OCI-LY1 (cell line): ENCODE results near the gene HGFAC.
"Not testable (repeated sequence)": the region's sequence is repeated elsewhere in the genome, so short reads cannot be mapped to it uniquely, and the experiment has no call there.

ENCODE experiments used
- H2AFZ ChIP-seq: fragments of 200-600 bp; sonication (generic), shearing (Covaris generic); 2 replicates; pipeline ENCODE4 v1.6.0; 2014; ENCODE audit warnings: antibody characterized with exemption, mild to moderate bottlenecking, low read length
- H3F3A ChIP-seq: fragments of 200-600 bp; sonication (generic), shearing (Covaris generic); 2 replicates; pipeline ENCODE4 v1.6.0; 2014; ENCODE audit warnings: mild to moderate bottlenecking, antibody characterized with exemption, low read length, moderate library complexity; ENCODE audit not compliant: insufficient read depth
- H3K27ac ChIP-seq: fragments of 200-600 bp; sonication (generic); 2 replicates; pipeline ENCODE4 v1.5.1; 2014; ENCODE audit warnings: low read length, mixed run types, mild to moderate bottlenecking, low read depth; ENCODE audit not compliant: poor library complexity, severe bottlenecking
- H3K27me3 ChIP-seq: fragments of 200-600 bp; sonication (generic); 2 replicates; pipeline ENCODE4 v1.6.0; 2014; ENCODE audit warnings: antibody characterized with exemption, mild to moderate bottlenecking, low read length, moderate library complexity; ENCODE audit not compliant: insufficient read depth
- H3K36me3 ChIP-seq: fragments of 200-600 bp; sonication (generic); 2 replicates; pipeline ENCODE4 v1.6.1; 2014; ENCODE audit warnings: mild to moderate bottlenecking, antibody characterized with exemption, low read length, moderate library complexity, mixed read lengths; ENCODE audit not compliant: insufficient read depth
- H3K4me1 ChIP-seq: fragments of 200-600 bp; sonication (generic); 2 replicates; pipeline ENCODE4 v1.5.1; 2014; ENCODE audit warnings: mild to moderate bottlenecking, low read length, moderate library complexity; ENCODE audit not compliant: insufficient read depth, severe bottlenecking
- H3K4me2 ChIP-seq: fragments of 200-600 bp; sonication (generic), shearing (Covaris generic); 2 replicates; pipeline ENCODE4 v1.6.1; 2014; ENCODE audit warnings: low read length
- H3K4me3 ChIP-seq: fragments of 200-600 bp; sonication (generic); 2 replicates; pipeline ENCODE4 v1.5.1; 2014; ENCODE audit warnings: low read length, low read depth, mild to moderate bottlenecking, mixed read lengths; ENCODE audit not compliant: poor library complexity, severe bottlenecking
- H3K79me2 ChIP-seq: fragments of 200-600 bp; shearing (Covaris generic); 2 replicates; pipeline ENCODE4 v1.6.1; 2016; ENCODE audit warnings: mixed run types, low read length, mixed read lengths; ENCODE audit not compliant: insufficient read depth
- H3K9ac ChIP-seq: fragments of 200-600 bp; sonication (generic), shearing (Covaris generic); 2 replicates; pipeline ENCODE4 v1.6.1; 2014; ENCODE audit warnings: mild to moderate bottlenecking, low read length, mixed read lengths
- H3K9me2 ChIP-seq: fragments of 200-600 bp; sonication (generic), shearing (Covaris generic); 2 replicates; pipeline ENCODE4 v1.6.1; 2014; ENCODE audit warnings: low read depth, mild to moderate bottlenecking, low read length, mixed read lengths
- H3K9me3 ChIP-seq: fragments of 200-600 bp; shearing (Covaris generic); 2 replicates; pipeline ENCODE4 v1.6.1; 2014; ENCODE audit warnings: low read length, mixed read lengths
- H4K20me1 ChIP-seq: fragments of 200-600 bp; sonication (generic), shearing (Covaris generic); 2 replicates; pipeline ENCODE4 v1.6.0; 2016; ENCODE audit warnings: mild to moderate bottlenecking, low read length; ENCODE audit not compliant: insufficient read depth
- EZH2 ChIP-seq: fragments of 200-600 bp; sonication (generic), shearing (Covaris generic); IDR thresholded peaks from 2 replicates; pipeline ENCODE4 v1.8.0; 2017; ENCODE audit warnings: borderline replicate concordance, mixed run types, mild to moderate bottlenecking, antibody characterized with exemption, low read length, moderate library complexity, mixed read lengths
- TF ChIP-seq, protein P1 (sequence below): fragments of 200-600 bp; sonication (generic), shearing (Covaris generic); IDR thresholded peaks from 2 replicates; pipeline ENCODE4 v1.5.1; 2017; ENCODE audit warnings: mild to moderate bottlenecking, antibody characterized with exemption, low read length, moderate library complexity, mixed read lengths

Gene HGFAC

DNA sequence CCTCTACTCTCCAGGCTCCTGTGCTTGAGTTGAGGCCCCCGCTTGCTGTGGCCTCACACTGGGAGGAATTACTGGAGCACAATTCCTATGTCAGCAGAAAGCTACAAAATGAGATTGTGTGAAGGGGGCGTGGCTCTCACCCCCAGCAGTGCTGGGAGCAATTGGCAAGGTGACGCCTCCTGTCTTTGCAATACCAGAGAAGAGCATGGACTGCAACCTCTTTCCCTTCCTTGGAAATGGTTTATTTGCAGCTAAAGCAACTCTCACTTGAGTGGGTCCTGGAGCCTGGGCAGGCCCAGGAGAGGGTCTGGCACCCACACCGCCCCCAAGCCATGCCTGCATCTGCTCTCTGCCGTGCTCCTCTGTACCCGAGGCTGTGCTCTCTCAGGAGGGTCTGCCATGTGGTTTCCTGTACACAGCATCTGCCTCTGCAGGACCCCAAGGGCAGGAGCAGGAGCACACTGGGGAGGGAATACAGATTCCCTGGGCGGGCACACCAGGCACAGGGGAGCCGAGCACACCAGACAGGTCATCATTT, 32.9 kb upstream of the HGFAC start:
- H3K9me3 ChIP-seq, result no peaks in the 10 kb centered on the region
- no peaks in the 10 kb centered on the region for H3F3A ChIP-seq
- H4K20me1 ChIP-seq, result no peaks in the 10 kb centered on the region
- H3K9me2 ChIP-seq, result no peaks in the 10 kb centered on the region
- no peaks in the 10 kb centered on the region for H3K27me3 ChIP-seq
- no peak overlapping the region for H3K4me2 ChIP-seq
- H3K4me3 ChIP-seq, result no peak overlapping the region
- TF ChIP-seq, protein P1, sequence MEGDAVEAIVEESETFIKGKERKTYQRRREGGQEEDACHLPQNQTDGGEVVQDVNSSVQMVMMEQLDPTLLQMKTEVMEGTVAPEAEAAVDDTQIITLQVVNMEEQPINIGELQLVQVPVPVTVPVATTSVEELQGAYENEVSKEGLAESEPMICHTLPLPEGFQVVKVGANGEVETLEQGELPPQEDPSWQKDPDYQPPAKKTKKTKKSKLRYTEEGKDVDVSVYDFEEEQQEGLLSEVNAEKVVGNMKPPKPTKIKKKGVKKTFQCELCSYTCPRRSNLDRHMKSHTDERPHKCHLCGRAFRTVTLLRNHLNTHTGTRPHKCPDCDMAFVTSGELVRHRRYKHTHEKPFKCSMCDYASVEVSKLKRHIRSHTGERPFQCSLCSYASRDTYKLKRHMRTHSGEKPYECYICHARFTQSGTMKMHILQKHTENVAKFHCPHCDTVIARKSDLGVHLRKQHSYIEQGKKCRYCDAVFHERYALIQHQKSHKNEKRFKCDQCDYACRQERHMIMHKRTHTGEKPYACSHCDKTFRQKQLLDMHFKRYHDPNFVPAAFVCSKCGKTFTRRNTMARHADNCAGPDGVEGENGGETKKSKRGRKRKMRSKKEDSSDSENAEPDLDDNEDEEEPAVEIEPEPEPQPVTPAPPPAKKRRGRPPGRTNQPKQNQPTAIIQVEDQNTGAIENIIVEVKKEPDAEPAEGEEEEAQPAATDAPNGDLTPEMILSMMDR, result no peak
- TF ChIP-seq EZH2, result no peak
- H3K9ac ChIP-seq, result no peak overlapping the region
- H2AFZ ChIP-seq, result no peak overlapping the region
- no peaks in the 10 kb centered on the region for H3K36me3 ChIP-seq
- no peaks in the 10 kb centered on the region for H3K79me2 ChIP-seq
- no peaks in the 10 kb centered on the region for H3K4me1 ChIP-seq
- no peak overlapping the region for H3K27ac ChIP-seq

DNA sequence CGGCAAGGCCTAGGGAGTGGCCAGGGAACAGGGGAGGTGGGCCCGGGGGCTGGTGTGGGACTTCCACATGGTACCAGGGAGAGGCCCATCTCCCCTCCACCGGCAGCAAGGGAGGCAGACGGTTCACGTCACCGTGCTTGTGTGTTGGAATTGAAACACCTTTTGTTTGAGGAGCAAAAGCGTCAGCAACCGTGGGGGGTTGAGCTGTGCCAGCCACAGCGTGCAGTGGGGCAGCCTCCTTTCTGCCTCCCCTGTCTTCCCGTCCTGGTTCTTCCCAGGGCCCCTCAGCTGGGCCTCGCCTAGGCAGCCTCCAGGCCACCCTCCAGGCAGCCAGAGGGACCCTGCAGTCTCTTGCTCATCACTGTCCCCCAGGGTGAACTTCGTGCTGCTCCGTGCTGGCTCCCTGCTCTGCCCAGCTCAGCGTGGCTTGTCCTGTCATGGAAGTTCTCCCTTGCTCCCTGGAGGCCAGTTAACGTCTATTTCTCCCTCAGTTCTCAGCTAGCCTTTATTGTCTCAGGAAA, 32.1 kb upstream of the HGFAC start:
- Histone ChIP-seq H3K27me3 (no peaks in the 10 kb centered on the region), H2AFZ (no peak overlapping the region), H3K36me3 (no peaks in the 10 kb centered on the region), H3K9me2 (no peaks in the 10 kb centered on the region), H3F3A (no peaks in the 10 kb centered on the region), H3K9ac (no peak overlapping the region), H3K79me2 (no peaks in the 10 kb centered on the region), H3K9me3 (no peaks in the 10 kb centered on the region), H3K4me3 (no peak overlapping the region), H3K4me2 (no peak overlapping the region), H3K4me1 (no peaks in the 10 kb centered on the region), H4K20me1 (no peaks in the 10 kb centered on the region), H3K27ac (no peak overlapping the region)
- TF ChIP-seq, protein P1, result no peak
- TF ChIP-seq EZH2, result no peak

DNA sequence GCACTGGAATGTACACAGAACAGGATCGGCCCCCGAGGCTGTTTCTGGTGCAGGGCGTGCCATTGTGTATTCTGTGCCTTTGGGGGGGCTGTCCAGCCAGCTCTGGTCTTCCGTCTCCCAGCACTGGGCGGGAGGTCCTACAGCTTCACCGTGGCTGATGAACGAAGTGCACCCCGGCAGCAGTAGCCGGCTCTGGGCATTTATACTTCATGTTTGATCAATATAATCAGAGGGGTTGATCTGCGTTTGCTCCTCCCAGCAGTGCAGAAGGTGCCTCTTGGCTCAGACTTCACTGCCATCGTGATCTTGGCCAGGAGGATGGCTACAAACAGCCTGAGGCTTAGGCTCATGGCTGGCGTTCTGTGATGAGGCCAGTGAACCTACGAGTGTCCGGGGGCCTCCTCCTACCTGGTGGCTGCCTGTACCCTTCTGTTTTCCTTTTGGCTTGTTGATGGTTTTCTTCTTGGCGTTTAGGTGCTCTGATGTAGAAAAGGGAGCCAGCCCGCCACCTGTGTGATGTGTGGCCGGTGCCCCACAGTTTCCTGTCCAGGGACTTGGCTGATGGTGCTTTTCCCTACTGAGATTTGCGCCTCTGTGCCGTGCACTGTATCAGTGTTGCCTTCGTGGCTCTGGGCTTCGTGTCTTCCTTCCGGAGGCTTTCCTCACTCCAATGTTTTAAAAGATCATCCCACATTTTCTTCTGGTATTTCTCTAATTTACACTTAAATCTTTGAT, 31.2 kb upstream of the HGFAC start:
- H3K9me2 ChIP-seq, result no peaks in the 10 kb centered on the region
- no peak overlapping the region for H3K9ac ChIP-seq
- no peaks in the 10 kb centered on the region for H3K79me2 ChIP-seq
- no peaks in the 10 kb centered on the region for H4K20me1 ChIP-seq
- H3K4me3 ChIP-seq, result no peak overlapping the region
- H3K36me3 ChIP-seq, result no peaks in the 10 kb centered on the region
- no peaks in the 10 kb centered on the region for H3K27me3 ChIP-seq
- H3K4me1 ChIP-seq, result no peaks in the 10 kb centered on the region
- H3K4me2 ChIP-seq, result no peak overlapping the region
- no peaks in the 10 kb centered on the region for H3F3A ChIP-seq
- TF ChIP-seq EZH2, result no peak
- TF ChIP-seq, protein P1, result no peak
- H2AFZ ChIP-seq, result no peak overlapping the region
- H3K27ac ChIP-seq, result no peak overlapping the region
- H3K9me3 ChIP-seq, result no peaks in the 10 kb centered on the region

DNA sequence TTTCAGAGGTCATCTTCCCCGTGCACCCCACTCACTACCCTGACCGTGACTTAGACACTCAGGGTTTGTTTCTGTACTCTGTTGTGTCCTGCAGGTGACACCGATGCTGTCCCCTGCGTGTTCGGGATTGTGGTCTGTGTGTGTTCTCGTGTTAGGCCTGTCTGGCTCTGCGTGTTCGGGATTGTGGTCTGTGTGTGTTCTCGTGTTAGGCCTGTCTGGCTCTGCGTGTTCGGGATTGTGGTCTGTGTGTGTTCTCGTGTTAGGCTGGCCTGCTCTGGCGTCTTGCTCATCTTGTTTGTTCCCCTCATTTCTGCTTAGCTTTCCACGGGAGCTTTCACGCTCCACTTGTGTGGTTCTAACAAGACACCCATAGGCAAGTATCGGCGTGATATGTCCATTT, 30.6 kb upstream of the HGFAC start:
- H3K9me2 ChIP-seq, H3K79me2 ChIP-seq, H4K20me1 ChIP-seq, H3K4me2 ChIP-seq, H3K4me1 ChIP-seq, H3F3A ChIP-seq, H3K9ac ChIP-seq, H3K9me3 ChIP-seq, H2AFZ ChIP-seq, H3K36me3 ChIP-seq, H3K4me3 ChIP-seq, H3K27me3 ChIP-seq, H3K27ac ChIP-seq: not testable (repeated sequence)
